ENCODE measurements around the gene FAM78A. TPM values are rescaled to one million over a fixed set of nuclear protein-coding genes. Genes with fewer than 3 reads are reported as not detected.
A peak's percentile ranks its signal among the peaks of the same experiment; 100 is the strongest.

Gene FAM78A
- total RNA-seq, 6 experiments from 2014 or later: 0.11 to 0.83 (median 0.34) TPM

DNA sequence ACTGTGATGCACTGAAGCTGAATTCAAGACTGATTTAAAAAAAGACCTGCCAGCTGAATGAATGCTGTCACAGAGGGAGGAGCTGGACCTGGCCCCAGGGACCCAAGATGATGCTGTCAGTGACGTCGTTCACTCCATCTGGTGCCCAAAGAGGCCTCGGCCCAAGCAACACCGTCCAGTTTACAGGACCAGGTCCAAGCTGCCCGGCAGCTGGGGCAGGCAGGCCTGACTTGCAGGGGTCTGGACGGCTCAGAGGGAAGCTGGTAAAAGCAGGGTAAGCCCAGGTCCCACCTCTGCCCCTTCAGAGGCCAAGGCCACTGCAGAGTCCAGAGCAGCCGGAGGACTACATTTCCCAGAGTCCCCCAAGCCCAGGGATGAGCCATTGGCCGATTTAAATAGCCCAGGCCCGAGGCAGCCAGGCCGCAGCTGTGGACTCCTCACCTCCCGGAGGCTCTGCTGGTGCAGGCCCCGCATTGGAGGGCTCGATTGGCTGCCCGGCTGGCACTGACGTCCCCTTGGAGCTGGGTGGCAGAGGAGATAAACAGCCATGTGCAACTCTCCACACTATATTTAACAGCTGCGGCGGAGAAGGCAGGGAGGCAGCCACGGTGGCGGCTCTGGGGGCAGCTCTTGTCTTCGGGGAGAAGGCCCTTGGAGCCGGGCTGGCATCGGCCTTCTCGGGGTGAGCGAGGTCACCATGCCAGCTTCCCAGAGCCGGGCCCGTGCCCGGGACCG lies 13.2 kb upstream of the FAM78A start, which contains the start of gene PLPP7:
Gene PLPP7, plus strand, starts transcription at position 423 of the 735 bp plus-strand sequence. Its CDS starts 275 bp downstream, at position 698.
- peak; percentile 65 for DNase-seq
- Mint-ChIP-seq H3K27me3 (ENCODE audit: insufficient read depth) (peaks cover 3% of the 10 kb centered on the region; the same call in 1 of the 2 replicates), H3K36me3 (ENCODE audit: low read depth) (no peaks in the 10 kb centered on the region), H3K27ac (peak within 1 kb of the TSS; percentile 81; the same call in 1 of the 2 replicates), H3K9me3 (no peaks in the 10 kb centered on the region), H3K4me1 (ENCODE audit: low read depth) (peaks cover 5% of the 10 kb centered on the region; the same call in 1 of the 2 replicates), H3K4me3 (peak within 1 kb of the TSS; percentile 79; the same call in 1 of the 2 replicates)
- TF ChIP-seq, protein P1, sequence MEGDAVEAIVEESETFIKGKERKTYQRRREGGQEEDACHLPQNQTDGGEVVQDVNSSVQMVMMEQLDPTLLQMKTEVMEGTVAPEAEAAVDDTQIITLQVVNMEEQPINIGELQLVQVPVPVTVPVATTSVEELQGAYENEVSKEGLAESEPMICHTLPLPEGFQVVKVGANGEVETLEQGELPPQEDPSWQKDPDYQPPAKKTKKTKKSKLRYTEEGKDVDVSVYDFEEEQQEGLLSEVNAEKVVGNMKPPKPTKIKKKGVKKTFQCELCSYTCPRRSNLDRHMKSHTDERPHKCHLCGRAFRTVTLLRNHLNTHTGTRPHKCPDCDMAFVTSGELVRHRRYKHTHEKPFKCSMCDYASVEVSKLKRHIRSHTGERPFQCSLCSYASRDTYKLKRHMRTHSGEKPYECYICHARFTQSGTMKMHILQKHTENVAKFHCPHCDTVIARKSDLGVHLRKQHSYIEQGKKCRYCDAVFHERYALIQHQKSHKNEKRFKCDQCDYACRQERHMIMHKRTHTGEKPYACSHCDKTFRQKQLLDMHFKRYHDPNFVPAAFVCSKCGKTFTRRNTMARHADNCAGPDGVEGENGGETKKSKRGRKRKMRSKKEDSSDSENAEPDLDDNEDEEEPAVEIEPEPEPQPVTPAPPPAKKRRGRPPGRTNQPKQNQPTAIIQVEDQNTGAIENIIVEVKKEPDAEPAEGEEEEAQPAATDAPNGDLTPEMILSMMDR (IDR thresholded peaks at IDR 0.05): no peak

DNA sequence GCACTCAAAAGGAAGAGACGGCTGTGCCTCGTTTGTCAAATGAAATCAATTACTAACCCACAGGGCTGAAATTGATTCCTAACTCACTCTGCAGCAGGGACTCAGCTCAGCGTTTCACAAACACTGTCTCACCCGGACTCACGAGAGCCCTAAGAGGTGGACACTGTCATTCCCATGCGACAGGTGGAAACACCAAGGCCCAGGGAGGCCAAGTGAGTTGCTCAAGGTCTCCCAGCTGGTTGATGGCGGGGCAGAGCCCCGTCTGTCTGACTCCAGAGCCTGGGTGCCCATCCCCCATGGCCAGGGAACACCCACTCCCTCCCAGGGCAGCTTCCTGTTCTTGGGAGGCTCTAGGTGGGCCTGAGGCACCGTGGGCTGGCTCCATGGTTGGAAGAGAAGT lies 11.9 kb upstream of the FAM78A start:
- Mint-ChIP-seq H3K27ac (no peak overlapping the region), H3K4me1 (ENCODE audit: low read depth) (peaks cover 5% of the 10 kb centered on the region; the same call in 1 of the 2 replicates), H3K9me3 (no peaks in the 10 kb centered on the region), H3K27me3 (ENCODE audit: insufficient read depth) (peaks cover 13% of the 10 kb centered on the region), H3K36me3 (ENCODE audit: low read depth) (no peaks in the 10 kb centered on the region), H3K4me3 (no peak overlapping the region)
- TF ChIP-seq, protein P1 (IDR thresholded peaks at IDR 0.05): no peak
- DNase-seq: no peak

DNA sequence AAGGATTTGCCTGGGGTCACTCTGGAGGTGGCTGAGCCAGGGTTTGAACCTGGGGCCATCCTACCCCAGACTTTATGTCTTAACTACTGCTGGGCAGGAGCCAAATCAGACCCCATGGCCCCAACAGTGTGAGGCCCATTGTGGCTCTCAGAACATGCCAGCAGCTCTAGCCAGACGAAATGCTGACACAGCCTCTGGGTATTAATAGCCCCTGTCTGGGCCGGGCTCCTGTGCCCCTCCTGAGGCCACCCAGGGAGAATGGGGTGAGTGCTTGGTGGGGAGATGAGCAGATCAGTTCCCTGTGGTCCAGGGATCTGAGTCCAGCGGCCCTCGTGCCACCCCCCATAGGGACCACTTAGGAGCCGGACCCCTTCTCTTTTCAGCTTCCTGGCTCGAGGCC lies 11.0 kb upstream of the FAM78A start:
- TF ChIP-seq, protein P1 (IDR thresholded peaks at IDR 0.05): no peak
- H3K36me3 Mint-ChIP-seq (ENCODE audit: low read depth): no peaks in the 10 kb centered on the region
- H3K4me3 Mint-ChIP-seq: no peak overlapping the region
- peaks cover 5% of the 10 kb centered on the region; the same call in 1 of the 2 replicates for H3K4me1 Mint-ChIP-seq (ENCODE audit: low read depth)
- no peak for DNase-seq
- H3K27ac Mint-ChIP-seq: no peak overlapping the region
- H3K27me3 Mint-ChIP-seq (ENCODE audit: insufficient read depth): peaks cover 14% of the 10 kb centered on the region
- H3K9me3 Mint-ChIP-seq: no peaks in the 10 kb centered on the region

DNA sequence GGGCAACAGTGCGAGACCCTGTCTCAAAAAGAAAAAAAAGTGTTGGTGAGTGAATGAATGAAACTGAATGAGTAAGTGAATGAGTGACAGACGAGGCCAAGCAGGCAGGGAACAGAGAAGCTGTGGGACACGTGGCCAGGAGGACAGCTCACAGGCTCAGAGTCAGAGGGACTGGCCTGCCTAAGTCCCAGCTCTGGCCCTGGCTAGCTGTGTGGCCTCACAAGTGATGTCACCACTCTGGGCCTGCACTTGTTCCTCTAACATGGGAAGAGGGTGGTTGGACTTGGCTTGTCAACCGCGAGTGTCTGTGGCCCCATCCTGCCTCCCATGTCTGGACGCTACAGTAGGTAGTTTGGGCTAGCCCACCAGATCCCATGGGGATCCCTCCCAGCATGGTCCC lies 8.5 kb upstream of the FAM78A start:
- no peak overlapping the region for H3K4me3 Mint-ChIP-seq
- peaks cover 27% of the 10 kb centered on the region for H3K27me3 Mint-ChIP-seq (ENCODE audit: insufficient read depth)
- TF ChIP-seq, protein P1 (IDR thresholded peaks at IDR 0.05): no peak
- no peak overlapping the region for H3K27ac Mint-ChIP-seq
- no peaks in the 10 kb centered on the region for H3K9me3 Mint-ChIP-seq
- H3K36me3 Mint-ChIP-seq (ENCODE audit: low read depth): no peaks in the 10 kb centered on the region
- no peak for DNase-seq
- H3K4me1 Mint-ChIP-seq (ENCODE audit: low read depth): no peaks in the 10 kb centered on the region; the same call in 1 of the 2 replicates

DNA sequence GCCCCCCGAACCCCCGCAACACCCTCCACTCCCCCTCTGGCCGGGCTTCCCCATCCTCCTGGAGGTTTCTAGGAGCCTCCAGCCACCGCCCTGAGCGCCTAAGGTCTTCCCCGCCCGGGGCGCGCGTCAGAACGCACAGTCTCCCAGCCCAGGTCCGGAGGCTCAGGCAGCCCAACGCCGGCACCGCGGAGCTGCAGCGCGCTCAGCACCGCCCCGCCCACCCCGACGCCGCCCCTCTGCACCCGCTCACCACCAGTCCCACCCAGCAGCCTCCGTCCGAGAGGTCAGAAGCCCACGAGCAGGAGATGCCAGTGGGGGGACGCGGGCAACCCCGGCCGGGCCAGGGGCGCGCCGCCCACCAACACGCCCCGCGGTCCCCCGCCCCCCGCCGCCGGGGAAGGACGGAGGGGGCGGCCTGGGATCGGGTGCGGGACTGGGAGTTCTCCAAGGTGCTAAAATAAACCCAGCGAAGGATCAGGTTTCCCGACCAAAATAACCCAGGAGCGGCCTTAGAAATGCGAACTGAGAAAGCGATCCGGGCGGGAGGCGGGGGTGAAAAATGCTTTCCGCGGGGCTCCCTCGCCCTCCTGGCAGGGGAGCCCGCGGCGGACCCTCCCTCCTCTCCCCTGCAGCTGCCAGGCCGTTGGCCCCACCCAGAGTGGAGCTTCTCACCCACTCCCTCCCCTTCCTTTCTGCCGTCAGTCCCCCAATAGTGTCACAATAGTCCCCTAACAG lies 6.5 kb upstream of the FAM78A start:
- no peak overlapping the region for H3K27ac Mint-ChIP-seq
- no peaks in the 10 kb centered on the region for H3K36me3 Mint-ChIP-seq (ENCODE audit: low read depth)
- no peak for DNase-seq
- H3K9me3 Mint-ChIP-seq: no peaks in the 10 kb centered on the region
- TF ChIP-seq, protein P1 (IDR thresholded peaks at IDR 0.05): no peak
- H3K27me3 Mint-ChIP-seq (ENCODE audit: insufficient read depth): peaks cover 27% of the 10 kb centered on the region
- H3K4me1 Mint-ChIP-seq (ENCODE audit: low read depth): no peaks in the 10 kb centered on the region
- H3K4me3 Mint-ChIP-seq: no peak overlapping the region
